Stimulated activated naive CD4-positive, alpha-beta T cell treated with Interleukin-2 at 50 U/mL for 16 hours (primary cell): Measurements from ENCODE around the gene NEUROD1.
"Not testable (repeated sequence)": the region's sequence is repeated elsewhere in the genome, so short reads cannot be mapped to it uniquely, and the experiment has no call there.

Source experiments
- DNase-seq: peaks from one replicate; lab custom pipeline; 2025; lab: John Stamatoyannopoulos, UW

NEUROD1 gene

DNA sequence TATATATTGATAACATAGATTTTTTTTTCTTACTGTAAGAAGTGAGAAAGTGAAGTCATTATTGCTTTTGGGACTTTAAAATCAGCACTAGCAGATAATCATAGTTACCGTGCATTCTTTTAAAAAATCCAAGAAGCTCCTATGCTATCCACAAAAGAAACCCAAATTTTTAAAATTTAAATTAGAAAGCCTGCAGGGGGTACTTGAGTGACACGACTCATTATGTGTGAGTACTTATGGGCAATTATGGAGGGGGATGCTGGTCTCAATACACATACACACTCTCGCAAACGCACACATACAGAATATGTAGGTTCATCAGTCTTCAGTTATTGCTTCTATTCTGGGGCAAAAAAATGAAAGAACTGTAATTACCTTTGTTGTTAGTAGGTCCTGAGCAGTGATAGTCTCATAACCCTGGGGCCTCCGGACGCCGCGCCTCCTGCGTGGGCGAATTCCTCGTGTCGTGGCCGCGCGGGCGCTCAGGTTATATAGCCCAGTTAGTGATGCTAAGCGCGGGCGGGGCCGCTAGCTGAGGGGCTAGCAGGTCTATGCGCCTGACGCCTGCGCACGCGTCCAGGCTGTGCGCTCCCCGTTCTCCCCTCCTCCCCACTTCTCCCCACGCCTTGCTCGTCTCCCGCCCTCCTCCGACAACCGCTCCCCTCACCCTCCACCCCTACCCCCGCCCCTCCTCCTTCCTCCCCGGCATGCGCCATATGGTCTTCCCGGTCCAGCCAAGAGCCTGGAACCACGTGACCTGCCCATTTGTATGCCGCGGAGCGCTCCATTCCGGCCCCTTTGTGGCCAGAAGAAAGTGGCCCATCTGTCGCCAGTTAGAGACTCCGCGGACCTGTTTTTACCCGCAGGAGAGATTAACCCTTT, at the start of gene NEUROD1:
TSS of gene NEUROD1 (minus strand) at position 463 of the 882 bp plus-strand sequence. CDS start 1,657 bp downstream, outside the sequence.
- DNase-seq = no peak

DNA sequence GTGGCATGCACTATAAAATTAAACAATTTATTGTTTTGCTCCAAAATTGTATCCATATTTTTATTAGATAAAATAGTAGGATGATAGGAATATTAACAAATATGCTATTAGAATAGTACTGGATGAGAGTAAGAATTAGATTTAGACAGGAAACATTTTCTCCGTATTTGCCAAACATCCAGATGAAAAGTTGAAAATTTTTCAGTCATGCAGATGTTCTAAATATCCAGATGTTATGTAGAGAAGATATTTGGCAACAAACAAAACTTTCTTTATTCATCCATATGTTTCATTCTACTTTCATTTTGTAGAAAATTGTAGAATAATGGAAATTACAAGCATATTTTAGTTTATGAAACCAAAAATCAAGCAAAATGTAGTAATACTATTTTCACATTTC, 45.2 kb upstream of the NEUROD1 start:
- DNase-seq = no peak

DNA sequence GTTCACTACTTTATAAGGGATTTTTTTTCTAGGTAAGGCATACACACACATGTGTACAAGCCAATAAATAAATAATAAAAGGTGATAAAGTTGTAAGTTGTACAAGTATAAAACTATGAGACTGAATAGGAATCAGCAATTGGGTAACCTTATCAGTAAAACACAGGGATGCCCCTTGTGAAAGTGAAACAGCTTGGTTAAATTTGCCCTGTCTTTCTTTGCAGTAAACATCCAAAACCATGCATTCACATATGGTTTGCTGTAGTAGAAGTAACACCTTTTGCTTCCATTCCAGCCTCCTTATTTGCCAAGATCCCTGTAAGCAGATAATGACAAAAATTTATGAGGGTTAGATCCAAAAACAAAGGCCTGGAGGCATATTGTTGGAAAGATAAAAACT, 44.3 kb upstream of the NEUROD1 start:
- no peak for DNase-seq

DNA sequence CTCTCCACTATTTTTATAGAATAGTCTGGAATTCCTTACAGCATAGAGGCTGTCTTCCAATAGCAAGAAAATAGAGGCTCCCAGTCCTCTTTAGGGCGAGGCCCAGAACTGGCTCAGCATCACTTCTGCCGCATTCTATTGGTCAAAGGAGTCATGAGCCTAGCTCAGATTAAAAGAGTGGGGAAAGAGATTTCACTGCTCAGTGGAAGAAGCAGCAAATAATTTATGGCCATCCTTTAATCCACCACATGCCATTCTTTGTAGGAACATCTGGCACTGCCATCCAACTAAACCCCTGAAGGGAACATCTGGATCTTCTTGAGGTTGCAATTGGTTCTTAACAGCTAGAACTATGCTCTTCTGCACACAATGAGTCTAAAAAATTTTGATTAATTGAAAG, 43.4 kb upstream of the NEUROD1 start:
- no peak for DNase-seq

DNA sequence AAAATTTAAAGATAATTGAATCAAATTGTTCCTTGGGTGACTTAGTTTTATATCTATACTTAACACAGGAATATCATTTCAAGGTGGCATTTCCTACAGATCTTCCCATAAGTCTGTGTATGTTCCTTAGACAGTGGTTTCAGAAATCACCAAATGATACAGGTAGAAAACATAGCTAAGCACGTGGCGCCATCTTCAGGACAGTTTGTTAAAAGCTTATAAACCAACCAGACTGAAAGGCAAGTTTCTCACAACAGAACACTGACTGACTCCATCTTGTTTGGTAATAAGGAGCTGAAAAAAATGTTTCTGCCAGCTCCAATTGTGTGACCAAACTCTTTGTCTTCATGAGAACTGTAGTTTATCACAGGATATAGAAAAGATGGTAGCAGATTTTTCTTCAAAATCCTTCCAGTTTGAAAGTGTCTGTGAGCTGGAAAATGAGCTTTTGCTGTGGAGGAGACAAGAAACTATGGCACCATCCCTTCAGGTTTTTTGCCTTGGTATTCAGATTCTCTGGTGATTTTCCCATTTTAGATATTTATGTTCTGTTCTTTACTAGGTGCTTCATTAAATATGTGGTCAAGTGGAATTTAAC, 34.8 kb upstream of the NEUROD1 start:
- DNase-seq = peak; percentile 47

DNA sequence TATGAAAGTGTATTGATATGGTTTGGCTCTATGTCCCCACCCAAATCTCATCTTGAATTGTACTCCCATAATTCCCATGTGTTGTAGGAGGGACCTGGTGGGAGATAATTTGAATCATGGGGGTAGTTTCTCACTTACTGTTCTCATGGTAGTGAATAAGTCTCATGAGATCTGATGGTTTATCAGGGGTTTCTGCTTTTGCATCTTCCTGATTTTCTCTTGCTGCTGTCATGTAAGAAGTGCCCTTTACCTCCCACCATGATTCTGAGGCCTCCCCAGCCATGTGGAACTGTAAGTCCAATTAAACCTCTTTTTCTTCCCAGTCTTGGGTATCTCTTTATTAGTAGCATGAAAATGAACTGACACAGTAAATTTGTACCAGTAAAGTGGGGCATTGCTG, 30.7 kb upstream of the NEUROD1 start:
- DNase-seq = not testable (repeated sequence)

DNA sequence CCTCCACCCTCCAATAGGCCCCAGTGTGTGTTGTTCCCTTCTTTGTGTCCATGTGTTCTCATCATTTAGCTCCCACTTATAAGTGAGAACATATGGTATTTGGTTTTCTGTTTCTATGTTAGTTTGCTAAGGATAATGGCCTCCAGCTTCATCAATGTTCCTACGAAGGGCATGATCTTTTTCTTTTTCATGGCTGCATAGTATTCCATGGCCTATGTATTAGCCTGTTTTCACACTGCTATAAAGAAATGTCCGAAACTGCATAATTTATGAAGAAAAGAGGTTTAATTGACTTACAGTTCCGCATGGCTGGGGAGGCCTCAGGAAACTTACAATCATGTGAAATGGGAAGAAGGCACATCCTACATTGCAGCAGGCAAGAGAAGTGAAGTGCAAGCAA, 22.2 kb upstream of the NEUROD1 start:
- not testable (repeated sequence) for DNase-seq

DNA sequence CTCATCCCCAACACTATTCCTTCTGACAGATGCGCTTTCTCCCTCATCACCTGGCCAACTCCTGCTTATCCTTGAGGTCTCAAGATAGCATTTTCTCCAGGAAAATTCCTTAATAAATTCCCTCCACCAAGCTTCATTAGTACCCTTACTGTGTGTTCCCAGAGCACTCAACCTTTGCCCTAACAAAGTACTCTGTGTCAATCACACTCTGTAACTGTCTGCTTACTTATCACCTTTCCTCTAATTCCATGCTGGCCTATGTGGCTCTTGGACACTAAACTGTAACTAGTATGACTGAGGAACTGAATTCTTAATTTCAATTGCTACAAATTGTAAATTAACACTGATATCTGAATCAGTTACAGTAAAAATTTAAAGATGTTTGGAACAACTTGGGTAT, 17.9 kb upstream of the NEUROD1 start:
- no peak for DNase-seq

DNA sequence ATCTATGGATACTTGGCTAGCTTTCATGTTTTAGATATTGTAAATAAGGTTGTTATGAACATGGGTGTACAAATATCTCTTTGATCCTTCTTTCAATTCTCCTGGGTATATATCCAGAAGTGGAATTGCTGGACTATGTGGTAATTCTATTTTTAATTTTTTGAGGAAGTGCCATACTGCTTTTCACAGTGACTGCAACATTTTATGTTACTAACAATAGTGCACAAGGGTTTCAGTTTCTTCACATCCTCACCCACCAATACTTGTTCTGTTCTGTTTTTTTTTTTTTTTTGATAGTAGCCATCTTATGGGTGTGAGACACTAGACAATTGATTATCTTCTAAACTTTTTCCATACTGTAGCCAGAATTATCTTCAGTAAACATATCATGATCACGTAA, 17.3 kb upstream of the NEUROD1 start:
- no peak for DNase-seq

DNA sequence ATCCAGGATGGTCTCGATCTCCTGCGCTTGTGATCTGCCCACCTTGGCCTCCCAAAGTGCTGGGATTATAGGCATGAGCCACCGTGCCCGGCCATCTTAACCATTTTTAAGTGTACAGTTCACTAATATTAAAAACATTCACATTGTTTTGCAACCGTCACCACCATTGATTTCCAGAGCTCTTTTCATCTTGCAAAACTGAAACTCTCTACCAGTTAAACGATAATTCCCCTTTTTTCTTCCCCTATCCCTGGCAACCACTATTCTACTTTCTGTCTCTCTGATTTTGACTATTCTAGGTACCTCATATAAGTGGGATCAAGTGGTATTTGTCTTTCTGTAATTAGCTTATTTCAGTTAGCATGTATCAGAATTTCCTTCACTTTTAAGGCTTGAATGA, 16.8 kb upstream of the NEUROD1 start:
- no peak for DNase-seq

DNA sequence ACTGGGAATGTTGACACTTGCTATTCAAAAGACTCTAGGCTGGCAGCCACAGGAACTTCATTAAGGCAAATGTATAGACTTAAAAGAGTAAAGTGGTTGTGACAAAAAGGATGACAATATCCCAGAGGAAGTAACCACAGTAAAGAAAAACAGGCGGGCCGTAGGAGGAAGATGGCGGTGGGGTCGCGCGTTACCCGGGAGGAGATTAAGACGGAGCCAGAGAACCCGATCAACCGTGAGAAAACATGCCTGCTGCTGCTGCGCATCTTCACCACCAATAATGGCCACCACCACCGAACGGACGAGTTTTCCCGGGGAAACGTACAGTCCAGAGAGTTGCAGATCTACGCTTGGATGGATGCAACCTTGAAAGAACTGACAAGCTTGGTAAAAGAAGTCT, 14.0 kb upstream of the NEUROD1 start:
- no peak for DNase-seq

DNA sequence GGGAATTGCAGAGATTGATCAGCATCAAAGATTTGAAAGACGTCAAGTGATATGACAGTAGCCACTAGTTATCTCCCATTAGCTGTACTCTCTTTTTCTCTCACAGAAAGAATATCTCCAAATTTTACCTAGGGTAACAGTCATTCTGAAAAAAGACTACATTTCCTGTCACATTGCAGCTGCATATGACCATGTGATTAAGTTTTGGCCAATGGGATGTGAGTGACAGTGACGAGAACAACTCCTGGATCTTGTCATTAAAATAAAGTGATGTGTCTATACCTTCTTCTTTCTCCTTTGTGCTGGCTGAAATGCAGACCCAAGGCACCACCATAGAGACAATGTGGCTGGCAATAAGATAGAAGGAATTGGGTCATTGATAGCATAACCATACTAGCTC, 10.5 kb upstream of the NEUROD1 start:
- no peak for DNase-seq

DNA sequence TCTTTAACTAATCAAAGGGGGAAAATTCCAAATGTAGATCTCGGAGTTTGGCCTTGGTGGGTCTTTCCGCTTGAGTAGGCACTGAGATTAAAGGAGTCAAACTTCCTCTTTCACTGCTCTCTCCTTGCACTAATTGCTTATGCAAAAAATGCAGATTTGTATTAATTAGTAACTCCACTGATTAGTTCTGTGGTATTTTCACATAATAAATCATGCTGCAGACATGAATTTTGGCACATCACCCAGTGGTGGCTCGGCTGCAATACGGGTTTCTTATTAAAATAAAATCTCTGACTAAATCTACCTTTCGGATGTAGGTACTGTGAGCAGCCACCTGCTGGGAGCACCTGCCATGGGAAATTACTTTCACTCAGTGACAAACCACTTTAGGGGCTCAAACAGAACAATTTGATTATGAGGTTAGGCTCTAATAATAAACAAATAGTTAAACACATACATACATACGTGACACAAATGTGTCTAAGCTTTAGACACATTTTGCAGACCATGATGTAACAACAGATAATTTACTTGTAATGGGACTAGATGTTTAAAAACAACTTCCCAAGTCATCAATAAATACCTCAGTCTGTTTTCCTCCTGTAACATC, 6.4 kb upstream of the NEUROD1 start:
- no peak for DNase-seq

DNA sequence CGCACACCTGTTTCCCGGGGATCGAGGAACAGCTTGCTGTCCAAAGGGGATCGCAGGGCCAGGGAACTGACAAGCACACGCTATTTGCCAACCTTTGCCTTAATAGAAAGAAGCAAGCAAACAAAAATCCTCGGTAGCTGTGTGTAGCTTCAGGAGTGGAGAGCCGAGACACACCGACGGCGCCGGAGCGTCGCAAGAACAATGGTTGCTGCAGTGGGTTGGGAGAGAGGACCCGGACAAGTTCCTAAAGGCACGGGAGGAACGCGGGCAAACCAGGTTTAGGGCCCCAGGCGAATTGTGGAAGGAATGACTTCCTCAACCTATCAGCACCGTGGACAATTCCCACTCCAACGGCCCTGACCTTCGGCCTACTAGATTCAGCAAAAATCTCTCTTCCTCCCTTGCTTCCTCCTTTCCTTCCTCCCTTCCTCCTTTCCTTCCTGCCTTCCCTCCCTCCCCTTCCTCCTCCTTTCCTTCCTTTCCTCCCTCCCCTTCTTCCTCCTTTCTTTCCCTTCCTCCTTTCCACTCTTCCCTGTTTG, 4.9 kb upstream of the NEUROD1 start:
- DNase-seq = no peak

DNA sequence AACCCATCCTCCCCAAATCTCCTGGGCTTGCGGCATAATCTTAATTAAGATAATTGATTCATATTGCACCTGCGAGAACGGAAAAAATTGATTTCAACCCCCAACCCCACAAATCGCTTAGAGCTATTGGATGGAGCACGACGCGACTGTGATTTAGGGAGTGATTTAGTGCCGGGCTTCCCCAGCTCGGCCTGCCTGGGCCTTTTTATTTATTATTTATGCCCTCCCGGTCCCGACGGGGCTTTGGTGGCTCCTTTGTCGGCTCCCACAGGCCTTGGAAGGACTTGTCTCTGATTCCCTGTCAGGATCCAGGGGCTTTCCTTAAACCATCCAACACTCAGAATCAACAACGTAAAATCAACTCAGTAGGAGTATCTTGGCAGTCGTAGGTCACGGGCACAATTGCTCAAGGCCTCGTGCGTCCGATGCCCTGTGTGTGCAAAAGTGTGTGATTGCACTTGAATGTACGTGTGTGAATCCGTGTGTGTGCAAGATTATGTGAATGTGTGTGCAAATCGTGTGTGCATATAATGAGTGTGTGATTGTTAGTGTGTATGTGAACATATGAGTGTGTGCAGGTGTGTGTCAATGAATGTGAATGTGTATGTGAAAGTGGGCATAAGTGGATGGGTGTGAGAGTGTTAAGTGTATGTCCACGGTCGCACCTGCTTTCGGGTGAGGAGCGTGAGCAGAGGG, 4.3 kb upstream of the NEUROD1 start:
- DNase-seq = no peak

DNA sequence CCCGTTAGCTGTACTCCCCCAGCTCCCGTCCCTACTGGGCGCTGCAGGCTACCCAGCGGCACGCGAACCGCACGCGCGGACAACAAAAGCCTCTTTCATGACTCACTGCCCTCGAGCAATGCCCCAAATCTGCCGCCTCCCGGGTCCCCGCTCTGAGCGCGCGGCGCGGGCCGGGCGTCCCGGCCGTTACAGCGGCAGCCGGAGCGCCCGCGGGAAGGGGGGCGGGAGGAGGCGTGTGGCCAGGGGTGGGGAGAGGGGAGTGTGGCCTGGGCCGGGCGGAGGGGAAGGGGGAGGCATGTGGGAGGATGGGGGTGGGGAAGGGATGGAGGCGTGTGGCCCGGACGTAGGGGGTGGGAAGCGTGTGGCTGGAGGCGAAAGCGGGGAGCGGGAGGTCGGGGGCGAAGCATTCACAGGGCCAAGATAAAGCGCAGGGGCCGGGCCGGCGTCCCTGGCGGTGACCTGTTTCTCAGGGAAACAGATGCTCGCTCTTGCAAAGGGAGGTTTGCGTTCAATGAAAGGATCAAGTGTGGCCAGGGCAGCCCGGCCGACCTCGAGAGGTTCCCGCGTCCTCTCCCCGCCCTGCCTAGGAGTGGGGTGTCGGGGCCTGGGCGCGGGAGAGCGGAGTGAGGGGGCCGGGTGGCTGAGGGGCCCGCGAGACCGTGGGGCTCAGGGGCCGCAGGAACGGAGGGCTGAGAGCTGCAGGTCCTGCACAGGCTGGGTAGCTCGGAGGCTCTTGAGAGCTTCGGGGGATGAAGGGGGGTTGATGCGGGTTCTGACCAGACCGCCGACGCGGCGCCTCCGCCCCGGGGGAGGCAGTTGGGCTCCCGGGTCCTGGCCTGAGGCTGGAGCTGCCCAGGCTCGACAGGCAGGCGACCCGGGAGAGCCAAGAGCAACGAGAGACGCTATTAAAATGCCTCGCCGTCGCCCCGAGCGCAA, 3.5 kb upstream of the NEUROD1 start:
- no peak for DNase-seq

DNA sequence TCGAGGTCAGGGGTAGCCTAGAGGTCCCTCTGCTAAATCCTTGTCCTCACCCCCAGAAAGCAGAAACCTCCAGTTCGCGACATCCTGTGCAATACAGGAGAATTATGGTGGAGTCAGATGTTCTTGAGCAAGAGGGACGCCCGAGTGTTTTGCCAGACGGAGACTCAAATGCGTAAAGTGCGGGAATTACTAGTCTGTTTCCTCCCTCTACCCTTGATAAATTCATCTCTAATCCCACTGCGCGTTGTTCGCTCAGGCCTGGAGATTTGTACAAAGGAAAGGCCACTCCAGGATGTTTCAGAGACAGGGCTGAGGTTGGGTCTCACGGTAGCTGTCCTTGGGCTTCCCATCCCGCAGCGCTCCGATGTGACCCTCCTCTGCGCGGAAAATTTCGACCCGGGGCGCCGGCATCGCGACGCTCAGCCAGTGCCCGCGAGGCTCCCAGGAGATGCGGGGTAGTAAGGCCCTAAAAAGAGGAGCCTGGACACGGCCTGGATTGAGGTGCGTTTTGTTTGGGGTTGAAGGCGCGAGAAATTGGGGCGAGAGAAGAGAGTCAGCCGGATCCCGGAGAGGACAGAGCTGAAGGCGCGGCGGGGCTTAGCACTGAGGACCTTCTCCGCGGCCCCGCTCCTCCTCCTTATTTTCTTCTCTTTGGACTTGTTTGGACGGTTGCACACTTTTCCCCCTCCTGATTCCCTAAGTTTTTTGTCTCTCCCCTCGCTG, 2.6 kb upstream of the NEUROD1 start:
- no peak for DNase-seq

DNA sequence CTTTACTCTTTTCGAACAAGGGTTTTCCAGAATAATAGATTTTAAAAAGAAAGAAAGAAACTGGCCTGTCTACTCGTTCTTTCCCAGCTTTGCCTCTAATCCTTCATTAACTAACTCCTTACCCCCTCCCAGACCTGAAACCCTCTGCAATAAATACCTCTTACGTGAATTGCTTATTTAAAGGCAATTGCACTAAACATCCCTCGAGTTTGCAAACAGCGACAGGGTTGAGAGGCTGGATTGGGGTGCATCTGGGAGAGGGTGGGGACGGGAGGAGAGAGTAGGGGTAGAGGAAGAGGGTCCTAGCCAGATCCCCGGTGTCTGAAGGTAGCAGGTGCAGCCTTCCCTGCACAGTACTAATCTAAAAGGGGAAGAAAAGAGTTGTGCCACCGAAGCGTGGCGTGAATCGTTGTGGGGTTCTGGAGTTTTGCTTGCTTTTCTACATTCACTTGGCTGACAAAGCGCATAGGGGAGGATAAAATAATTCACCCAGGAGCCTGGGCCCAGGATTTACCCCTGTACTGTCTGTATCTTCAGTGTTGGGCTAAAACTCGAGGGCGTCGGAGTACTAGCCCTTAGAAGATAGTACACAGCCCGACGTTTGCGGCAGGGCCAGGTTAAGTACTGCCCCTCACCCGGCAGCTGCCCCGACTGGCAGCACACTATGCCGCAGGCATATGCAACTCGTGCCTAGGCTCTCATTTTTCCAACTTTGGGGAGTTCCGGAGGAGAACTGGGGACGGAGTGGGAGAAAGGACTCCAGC, 1.9 kb upstream of the NEUROD1 start:
- no peak for DNase-seq

DNA sequence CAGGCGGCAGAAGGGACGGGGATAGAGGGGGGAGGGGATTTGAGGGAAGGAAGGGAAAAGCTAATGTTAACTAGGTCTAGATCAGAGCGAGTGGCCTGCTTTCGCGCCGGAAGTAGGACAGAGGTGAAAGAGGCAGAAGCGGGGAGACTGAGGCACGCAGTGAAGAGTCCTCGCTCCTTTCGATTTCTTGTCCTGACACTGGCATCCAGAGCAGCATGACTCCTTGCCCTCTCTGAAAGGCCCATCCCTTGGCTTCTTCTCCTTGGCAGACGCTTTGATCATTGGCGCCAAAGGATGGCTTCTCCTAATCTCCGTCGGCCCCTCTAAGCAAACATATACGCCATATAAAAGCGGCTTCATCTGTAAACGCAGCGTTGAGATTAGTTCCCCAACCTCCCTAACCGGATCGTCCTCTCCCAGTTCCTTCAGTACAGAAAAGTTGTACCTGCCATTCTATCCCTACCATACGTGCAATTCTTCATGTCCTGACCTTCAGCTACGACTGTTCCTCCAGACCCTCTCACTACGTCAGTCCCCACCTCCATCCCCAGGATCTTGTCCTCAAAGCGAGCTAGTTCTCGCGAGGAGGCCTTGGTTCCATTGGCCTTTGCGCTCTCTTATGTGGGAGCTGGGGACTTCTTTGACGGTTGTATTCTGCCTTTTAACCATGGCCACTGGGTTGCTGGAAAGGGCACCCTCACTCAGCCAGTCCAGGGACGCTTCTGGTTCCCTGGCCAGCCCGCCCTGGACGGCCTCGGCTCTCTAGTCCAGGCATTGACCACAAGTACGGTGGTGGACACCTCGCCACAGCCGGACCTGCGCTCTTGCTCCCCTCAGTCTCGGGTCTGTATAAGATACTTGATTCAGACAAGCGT, 857 bp upstream of the NEUROD1 start:
- DNase-seq = no peak
